Progenitor cell of endocrine pancreas (in vitro differentiated cells): ENCODE results near the gene EHD3. TPM values are rescaled to one million over a fixed set of nuclear protein-coding genes. Genes with fewer than 3 reads are reported as not detected.

Experiments used
- DNase-seq: peaks from one replicate; pipeline ENCODE4 v3.0.0; 2021; ENCODE audit warnings: low spot score; ENCODE audit not compliant: unreplicated experiment
- H3K27ac Mint-ChIP-seq: 2 replicates; pipeline ENCODE4 v1.8.0; 2021; ENCODE audit warnings: mild to moderate bottlenecking, moderate library complexity, mixed read lengths
- H3K27me3 Mint-ChIP-seq: 2 replicates; pipeline ENCODE4 v1.8.0; 2021; ENCODE audit warnings: mixed read lengths
- H3K36me3 Mint-ChIP-seq: 2 replicates; pipeline ENCODE4 v1.8.0; 2022; ENCODE audit warnings: mixed read lengths; ENCODE audit not compliant: insufficient read depth
- H3K4me1 Mint-ChIP-seq: 2 replicates; pipeline ENCODE4 v1.8.0; 2021; ENCODE audit warnings: low read depth, mixed read lengths
- H3K4me3 Mint-ChIP-seq: 2 replicates; pipeline ENCODE4 v1.8.0; 2021; ENCODE audit warnings: low read depth, mild to moderate bottlenecking, moderate library complexity, mixed read lengths
- H3K9me3 Mint-ChIP-seq: 2 replicates; pipeline ENCODE4 v1.8.0; 2021; ENCODE audit warnings: low read depth, mixed read lengths
- CTCF ChIP-seq: fragments of 200-600 bp; sonication (generic); IDR thresholded peaks from one replicate; pipeline ENCODE4 v1.5.0; 2021; ENCODE audit warnings: antibody characterized with exemption, mild to moderate bottlenecking; ENCODE audit not compliant: unreplicated experiment
- total RNA-seq: library from RNA; stranded (reverse); gene quantifications from 2 replicates; pipeline ENCODE4 v1.2.1, GENCODE V29; 2021

The EHD3 gene
- total RNA-seq, 1 donor from 2014 or later, result 7.0 TPM

- Mint-ChIP-seq H3K4me1 (peaks cover 8% of the 10 kb centered on the region), H3K4me3 (no peak overlapping the region), H3K9me3 (peaks cover 5% of the 10 kb centered on the region), H3K27ac (no peak overlapping the region), H3K36me3 (no peaks in the 10 kb centered on the region), H3K27me3 (peaks cover 5% of the 10 kb centered on the region)
- TF ChIP-seq CTCF, result no peak
- DNase-seq, result no peak
These were observed 31.1 kb upstream of the EHD3 start for GRCh38 chr2:31202833-31203232.

- Mint-ChIP-seq H3K27me3 (peaks cover 5% of the 10 kb centered on the region), H3K27ac (no peak overlapping the region), H3K4me1 (peaks cover 5% of the 10 kb centered on the region), H3K9me3 (peaks cover 1% of the 10 kb centered on the region), H3K4me3 (no peak overlapping the region), H3K36me3 (no peaks in the 10 kb centered on the region)
- TF ChIP-seq CTCF, result no peak
- DNase-seq, result no peak
These were observed 30.0 kb upstream of the EHD3 start for GRCh38 chr2:31203916-31204315.

- Mint-ChIP-seq H3K27me3 (peaks cover 5% of the 10 kb centered on the region), H3K4me1 (peaks cover 5% of the 10 kb centered on the region), H3K27ac (no peak overlapping the region), H3K4me3 (no peak overlapping the region), H3K36me3 (no peaks in the 10 kb centered on the region), H3K9me3 (no peaks in the 10 kb centered on the region)
- no peak for DNase-seq
- no peak for TF ChIP-seq CTCF
These were observed 29.2 kb upstream of the EHD3 start for GRCh38 chr2:31204783-31205182.

- peaks cover 5% of the 10 kb centered on the region for H3K4me1 Mint-ChIP-seq
- no peaks in the 10 kb centered on the region for H3K36me3 Mint-ChIP-seq
- no peak for TF ChIP-seq CTCF
- no peaks in the 10 kb centered on the region for H3K9me3 Mint-ChIP-seq
- no peak for DNase-seq
- H3K4me3 Mint-ChIP-seq, result no peak overlapping the region
- peaks cover 5% of the 10 kb centered on the region for H3K27me3 Mint-ChIP-seq
- H3K27ac Mint-ChIP-seq, result no peak overlapping the region
These were observed 28.8 kb upstream of the EHD3 start for GRCh38 chr2:31205186-31205585.

GRCh38 chr2:31205613-31206012 lies 28.3 kb upstream of the EHD3 start:
- peaks cover 5% of the 10 kb centered on the region for H3K27me3 Mint-ChIP-seq
- TF ChIP-seq CTCF, result no peak
- H3K9me3 Mint-ChIP-seq, result no peaks in the 10 kb centered on the region
- H3K27ac Mint-ChIP-seq, result no peak overlapping the region
- DNase-seq, result no peak
- H3K4me3 Mint-ChIP-seq, result no peak overlapping the region
- H3K4me1 Mint-ChIP-seq, result peaks cover 5% of the 10 kb centered on the region
- H3K36me3 Mint-ChIP-seq, result no peaks in the 10 kb centered on the region
